Myocyte (in vitro differentiated cells): Measurements from ENCODE around the gene ZNF57. TPM values are rescaled to one million over a fixed set of nuclear protein-coding genes. Genes with fewer than 3 reads are reported as not detected.
A peak's percentile ranks its signal among the peaks of the same experiment; 100 is the strongest.
"Not testable (repeated sequence)": the region's sequence is repeated elsewhere in the genome, so short reads cannot be mapped to it uniquely, and the experiment has no call there.

Experiments
- DNase-seq: peaks from one replicate; pipeline ENCODE4 v3.0.0-alpha.2; 2012; ENCODE audit warnings: low read depth
- total RNA-seq: library from RNA; depleted of rRNA; stranded (reverse); fragments of >200 nt; gene quantifications from 2 replicates; pipeline ENCODE4 v1.2.3, GENCODE V29; 2014

The ZNF57 gene
- total RNA-seq, 1 donor from 2014 or later = 4.0 TPM

DNA sequence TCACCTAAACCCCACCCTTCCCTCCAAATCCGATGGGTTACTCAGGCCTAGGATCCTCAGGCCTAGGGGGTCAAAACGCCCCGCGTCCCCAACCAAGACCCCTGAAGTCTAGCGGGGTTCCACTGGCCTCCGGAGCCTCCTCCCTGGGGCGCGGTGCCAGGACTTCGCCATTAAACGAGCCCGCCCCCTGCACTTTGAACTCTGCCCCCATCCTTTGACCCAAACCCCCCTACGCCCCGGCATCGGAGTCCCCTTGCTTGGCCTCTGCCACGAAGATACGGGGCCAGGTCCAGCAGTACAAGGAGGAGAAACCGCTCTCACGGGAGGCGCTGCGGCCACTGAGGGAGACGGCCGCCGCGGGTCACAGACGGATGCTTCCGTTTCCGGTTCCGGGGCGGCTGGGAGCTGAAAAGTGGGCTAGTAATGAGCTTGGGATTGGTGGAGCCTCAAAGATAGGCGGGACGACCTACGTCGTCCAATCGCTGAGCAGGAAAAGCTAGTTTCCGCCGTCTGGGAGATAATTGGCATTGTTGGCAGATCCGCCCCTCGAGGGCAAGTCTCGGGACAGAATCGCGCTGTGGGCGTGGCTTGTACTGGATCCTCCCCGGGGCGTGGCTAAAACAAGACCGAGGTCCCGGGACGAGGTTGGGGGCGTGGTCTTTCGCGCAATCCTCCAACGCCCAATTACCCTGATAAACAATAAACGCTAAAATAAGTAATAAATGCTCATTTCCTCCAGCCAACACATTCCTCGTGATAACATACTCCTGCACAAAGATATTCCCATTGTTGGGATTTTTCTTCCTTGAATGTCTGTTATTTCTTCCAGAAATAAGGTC, 49.8 kb downstream of the ZNF57 start:
- peak; percentile 99 for DNase-seq

DNA sequence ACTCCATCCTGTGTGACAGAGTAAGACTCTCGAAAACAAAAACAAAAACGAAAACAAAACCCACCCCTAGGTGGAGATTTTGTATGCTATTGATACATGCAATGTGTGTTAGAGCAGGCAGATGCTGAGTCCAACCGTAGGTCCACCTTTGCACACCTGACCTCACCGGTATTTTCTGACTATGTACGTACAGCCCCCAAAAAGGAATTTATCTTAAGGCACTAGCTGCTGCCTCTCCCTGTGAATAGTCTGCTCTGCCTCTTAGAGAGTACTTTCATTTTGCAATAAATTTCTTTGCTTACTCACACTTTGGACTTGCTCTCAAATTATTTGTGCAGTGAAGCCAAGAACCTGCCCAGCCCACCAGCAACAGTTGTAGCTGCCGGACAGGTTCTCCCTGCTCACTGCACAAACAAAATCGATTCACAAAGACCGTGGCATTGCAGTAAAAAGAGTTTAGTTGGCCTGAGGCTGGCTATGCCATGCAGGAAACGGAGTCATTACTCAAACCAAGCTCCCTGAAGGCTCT, 52.3 kb downstream of the ZNF57 start:
- no peak for DNase-seq

DNA sequence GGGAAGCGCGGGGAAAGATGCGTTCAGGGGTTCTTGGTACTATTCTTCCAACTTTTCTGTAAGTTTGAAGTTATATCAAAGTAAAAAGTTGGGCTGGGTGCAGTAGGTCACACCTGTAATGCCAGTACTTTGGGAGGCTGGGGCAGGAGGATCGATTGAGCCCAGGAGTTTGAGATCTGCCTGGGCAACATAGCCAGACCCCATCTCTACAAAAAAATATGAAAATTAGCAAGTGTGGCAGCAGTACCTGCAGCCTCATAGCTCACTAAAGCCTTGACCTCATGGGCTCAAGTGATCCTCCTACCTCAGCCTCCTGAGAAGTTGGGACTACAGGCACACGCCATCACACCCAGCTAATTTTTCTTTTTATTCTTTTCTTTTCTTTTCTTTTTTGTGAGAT, 56.4 kb downstream of the ZNF57 start:
- no peak for DNase-seq

DNA sequence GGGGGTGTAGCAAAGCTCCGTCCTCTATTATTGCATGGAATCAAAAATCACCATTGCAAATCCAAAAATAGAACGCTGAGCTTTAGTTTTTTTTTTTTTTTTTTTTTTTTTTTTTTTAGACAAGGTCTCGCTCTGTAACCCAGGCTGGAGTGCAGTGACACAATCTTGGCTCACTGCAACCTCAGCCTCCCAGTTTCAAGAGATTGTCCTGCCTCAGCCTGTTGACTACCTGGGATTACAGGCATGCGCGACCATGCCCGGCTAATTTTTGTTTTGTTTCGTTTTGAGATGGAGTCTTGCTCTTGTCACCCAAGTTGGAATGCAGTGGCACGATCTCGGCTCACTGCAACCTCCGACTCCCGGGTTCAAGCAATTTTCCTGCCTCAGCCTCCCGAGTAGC, 59.4 kb downstream of the ZNF57 start:
- DNase-seq = no peak

DNA sequence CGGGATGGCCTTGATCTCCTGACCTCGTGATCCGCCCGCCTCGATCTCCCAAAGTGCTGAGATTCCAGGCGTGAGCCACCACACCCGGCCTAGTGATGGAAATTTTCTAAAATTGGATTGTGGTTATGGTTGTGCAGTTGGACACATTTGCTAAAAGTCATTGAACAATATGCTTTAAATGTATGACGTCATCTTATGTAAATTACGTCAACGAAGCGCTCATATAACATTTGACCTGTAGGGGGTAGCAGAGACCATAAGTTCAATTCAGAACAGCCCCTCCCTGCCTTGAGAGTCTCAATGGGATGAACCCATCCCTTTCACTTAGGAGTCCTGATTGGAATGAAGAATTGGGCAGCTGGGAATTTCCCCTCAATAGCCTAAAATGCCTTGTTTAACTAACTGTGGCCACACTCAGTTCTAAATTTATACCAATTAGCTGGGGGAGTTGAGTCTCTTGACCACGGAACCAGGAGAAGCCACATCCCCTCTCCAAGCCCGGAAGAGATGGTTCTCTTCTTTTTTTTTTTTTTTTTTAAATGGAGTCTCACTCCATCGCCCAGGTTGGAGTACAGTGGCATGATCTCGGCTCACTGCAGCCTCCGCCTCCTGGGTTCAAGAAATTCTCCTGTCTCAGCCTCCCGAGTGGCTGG, 61.4 kb downstream of the ZNF57 start:
- DNase-seq = peak; percentile 84

DNA sequence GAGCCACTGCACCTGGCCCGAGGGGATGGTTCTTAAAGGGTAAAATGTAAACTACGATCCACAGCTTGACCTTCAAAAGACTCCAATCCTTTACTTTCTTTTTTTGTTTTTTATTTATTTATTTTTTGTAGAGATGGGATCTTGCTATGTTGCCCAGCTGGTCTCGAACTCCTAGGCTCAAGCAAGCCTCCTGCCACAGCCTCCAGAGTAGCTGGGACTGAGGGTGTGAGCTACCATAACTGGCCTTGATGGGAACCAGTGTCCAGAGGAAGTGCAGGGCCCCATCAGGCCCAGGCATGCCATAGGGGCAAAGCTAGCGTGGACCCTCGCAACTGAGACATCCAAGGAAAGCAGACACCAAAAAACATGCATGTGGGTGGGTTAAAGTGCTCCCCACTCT, 62.4 kb downstream of the ZNF57 start:
- DNase-seq = no peak

DNA sequence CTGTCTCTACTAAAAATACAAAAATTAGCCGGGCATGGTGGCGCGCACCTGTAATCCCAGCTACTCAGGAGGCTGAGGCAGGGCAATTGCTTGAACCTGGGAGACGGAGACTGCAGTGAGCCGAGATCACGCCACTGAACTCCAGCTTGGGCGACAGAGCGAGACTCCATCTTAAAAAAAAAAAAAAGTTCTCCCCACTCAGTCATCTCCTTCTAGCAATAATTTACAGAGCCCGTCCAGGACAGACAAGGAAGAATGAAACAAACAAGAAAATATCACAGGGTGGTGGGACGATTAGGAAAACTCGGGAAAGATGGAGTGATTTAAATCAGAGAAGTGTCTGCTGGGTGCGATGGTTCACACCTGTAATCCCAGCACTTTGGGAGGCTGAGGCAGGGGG, 62.9 kb downstream of the ZNF57 start:
- DNase-seq = not testable (repeated sequence)

DNA sequence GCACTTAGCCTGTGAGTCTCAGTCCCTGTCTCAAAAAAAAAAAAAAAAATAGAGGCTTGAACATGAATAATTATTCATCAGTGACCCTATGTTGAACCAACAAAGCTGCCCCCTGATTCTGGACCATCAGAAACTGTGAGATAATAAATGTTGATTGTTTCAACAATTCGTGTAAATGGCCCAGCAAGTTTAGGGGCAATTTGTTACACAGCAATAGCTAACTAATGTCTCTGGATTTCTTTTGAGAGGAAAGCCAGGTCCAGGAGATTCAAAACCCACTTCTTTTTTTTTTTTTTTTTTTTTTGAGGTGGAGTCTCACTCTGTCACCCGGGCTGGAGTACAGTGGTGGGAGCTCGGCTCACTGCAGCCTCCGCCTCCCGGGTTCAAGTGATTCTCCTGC, 64.1 kb downstream of the ZNF57 start:
- DNase-seq = no peak

DNA sequence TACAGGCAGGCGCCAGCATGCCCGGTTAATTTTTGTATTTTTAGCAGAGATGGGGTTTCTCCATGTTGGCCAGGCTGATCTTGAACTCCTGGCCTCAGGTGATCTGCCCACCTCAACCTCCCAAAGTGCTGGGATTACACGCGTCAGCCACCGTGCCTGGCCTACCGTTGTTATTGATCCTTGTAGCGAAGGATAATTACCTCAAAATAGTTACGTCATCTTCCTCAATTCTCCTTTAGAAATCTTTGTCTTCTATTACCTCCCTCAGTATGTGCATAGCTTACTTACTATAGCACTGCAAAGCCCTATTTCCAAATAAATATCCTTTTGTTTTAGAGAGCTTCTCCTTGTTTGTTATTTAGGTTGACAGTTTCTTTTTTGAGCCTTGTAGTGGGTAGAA, 67.2 kb downstream of the ZNF57 start:
- DNase-seq = no peak

Other genes with a start within 250 kb of the ZNF57 start
- not detected in 2 replicates for gene GNG7, start 198.2 kb upstream of the ZNF57 start, total RNA-seq
- gene DIRAS1, start 179.6 kb upstream of the ZNF57 start, total RNA-seq = 4.2 and 4.5 TPM in 2 replicates
- 35.5 and 41.8 TPM in 2 replicates for gene SLC39A3, start 160.9 kb upstream of the ZNF57 start, total RNA-seq
- gene SGTA, start 117.7 kb upstream of the ZNF57 start, total RNA-seq = 82.5 and 99.4 TPM in 2 replicates
- gene THOP1, start 115.4 kb upstream of the ZNF57 start, total RNA-seq = 102 and 142 TPM in 2 replicates
- 6.5 and 6.8 TPM in 2 replicates for gene ZNF554, start 81.1 kb upstream of the ZNF57 start, total RNA-seq
- gene ZNF555, start 59.5 kb upstream of the ZNF57 start, total RNA-seq = 25.2 and 29.1 TPM in 2 replicates
- gene ZNF556, start 33.6 kb upstream of the ZNF57 start, total RNA-seq = 44.2 and 78.5 TPM in 2 replicates
- gene ZNF77, start 44.0 kb downstream of the ZNF57 start, total RNA-seq = 4.0 and 4.5 TPM in 2 replicates
- gene TLE6, start 76.6 kb downstream of the ZNF57 start, total RNA-seq = not detected in 2 replicates
- 0.08 TPM in 1 of 2 replicates, not detected in the other for gene TLE2, start 128.4 kb downstream of the ZNF57 start, total RNA-seq
- gene TLE5, start 161.6 kb downstream of the ZNF57 start, total RNA-seq = 295 and 328 TPM in 2 replicates
- gene GNA11, start 193.4 kb downstream of the ZNF57 start, total RNA-seq = 52.1 and 54.6 TPM in 2 replicates
- 0.05 and 0.47 TPM in 2 replicates for gene GNA15, start 235.1 kb downstream of the ZNF57 start, total RNA-seq